Adrenal gland (tissue), 12 donors: ENCODE measurements around the gene IL10RB. TPM values are rescaled to one million over a fixed set of nuclear protein-coding genes. Genes with fewer than 3 reads are reported as not detected.

Source experiments
- DNase-seq, 7 donors: peaks; one replicate each; pipeline ENCODE4 v3.0.0-alpha.2; 2019 to 2020
- H3K27ac ChIP-seq, 5 donors: fragments of 200-600 bp; sonication (generic) in 4 of 5; 1 replicate in 3 of 5; 2 replicates in 2 of 5; pipeline versions ENCODE4 v1.5.1 to v1.8.0; 2016 to 2020; ENCODE audit warnings: mild to moderate bottlenecking in 1 of 5
- H3K27me3 ChIP-seq: fragments of 200-600 bp; 2 replicates; pipeline ENCODE4 v1.8.0; 2021
- H3K36me3 ChIP-seq, 2 donors: fragments of 200-600 bp; replicated peaks in 1 of 2; 1 replicate in 1 of 2; 2 replicates in 1 of 2; pipeline versions ENCODE4 v1.5.1 to v1.8.0; 2018 to 2022
- H3K4me1 ChIP-seq, 2 donors: fragments of 200-600 bp; replicated peaks in 1 of 2; 1 replicate in 1 of 2; 2 replicates in 1 of 2; pipeline versions ENCODE4 v1.5.1 to v1.8.0; 2018 to 2021
- H3K4me3 ChIP-seq, 4 donors: fragments of 200-600 bp; sonication (generic) in 3 of 4; one replicate each; pipeline ENCODE4 v1.5.1; 2016 to 2018
- H3K9me3 ChIP-seq, 3 donors: fragments of 200-600 bp; sonication (generic) in 1 of 3; replicated peaks in 1 of 3; 1 replicate in 2 of 3; 2 replicates in 1 of 3; pipeline versions ENCODE4 v1.5.1 to v1.8.0; 2016 to 2021
- CTCF ChIP-seq, 6 experiments: fragments of 450-650 bp in 4 of 6; fragments of 200-600 bp in 2 of 6; sonication (generic) in 1 of 6; IDR thresholded peaks; 1 replicate in 5 of 6; 2 replicates in 1 of 6; pipeline versions ENCODE4 v1.5.1 to v1.8.0; 2016 to 2021; ENCODE audit warnings: antibody characterized with exemption in 6 of 6, mild to moderate bottlenecking in 2 of 6, moderate library complexity in 1 of 6
- POLR2A ChIP-seq, 2 donors: fragments of 450-650 bp; IDR thresholded peaks; one replicate each; pipeline ENCODE4 v1.6.1; 2017; ENCODE audit warnings: antibody characterized with exemption in 2 of 2, mild to moderate bottlenecking in 2 of 2, moderate library complexity in 1 of 2
- WGBS, 4 donors: extraction: QIAGEN DNeasy Blood & Tissue Kit in 2 of 4; methylation state at CpG; one replicate each; pipeline versions ENCODE4 v1.1.5 to v1.1.7; 2013 to 2017; 5-methylcytosine and 5-hydroxymethylcytosine counted together
- intact Hi-C, 2 donors: fragments of 100-400 bp; cut with DNase I; formaldehyde crosslinking; loops; one replicate each; pipeline versions ENCODE4 v1.14.1 to v1.15.0; 2022 to 2023
- polyA plus RNA-seq, 3 donors: library from polyadenylated mRNA; stranded (reverse); fragments of 200-250 nt in 2 of 3; fragments of 350-450 nt in 1 of 3; fragmentation: Illumina TruSeq in 1 of 3; extraction: RNeasy Lipid Tissue Mini Kit (QIAGEN cat#74804) in 1 of 3; gene quantifications; one replicate each; pipeline ENCODE4 v1.2.3, GENCODE V29; 2013 to 2014
- total RNA-seq, 9 donors: library from RNA; depleted of rRNA in 4 of 9; stranded (reverse); fragments of >200 nt in 4 of 9; fragments of 120-200 nt in 1 of 9; fragmentation: NEBNext Ultra II Directional in 1 of 9; extraction: Animal tissue kit (Norgen Biotek cat#: 25700) in 1 of 9; gene quantifications; one replicate each; pipeline versions ENCODE4 v1.1.0 to v1.2.4, GENCODE V29; 2013 to 2023
- donor health status: healthy with polysubstance abuse.
- donor health status: Bipolar disorder and iron deficiency.
- donor health status: DM: yes; HTN: yes; CAD: no.
- donor health status: DM: no; HTN: no; CAD: no.
- donor health status: DM: no; HTN: no; CAD: no.
- donor health status: DM: yes; HTN: yes; CAD: no.

The IL10RB gene
- total and polyA plus RNA-seq, 12 donors: 14.7 to 55.0 (median 26.9) TPM

- intact Hi-C loops: no loop called here
- peak overlapping the region in 3 of 4 donors; percentile 50 to 97 (median 75) for H3K4me3 ChIP-seq
- 6 to 23% (median 9%) methylated on average over 4 to 8 of the region's 8 CpGs for WGBS, 4 donors
- H3K27ac ChIP-seq: peak overlapping the region; percentile 14 to 93 (median 58)
- H3K27me3 ChIP-seq: no peaks in the 10 kb centered on the region
- peaks cover 0 to 14% of the 10 kb centered on the region in 2 donors for H3K4me1 ChIP-seq
- H3K36me3 ChIP-seq: peaks cover 0 to 16% of the 10 kb centered on the region in 2 donors
- no peak for DNase-seq
- no peak for TF ChIP-seq CTCF (IDR thresholded peaks at IDR 0.05)
- TF ChIP-seq POLR2A (IDR thresholded peaks at IDR 0.05): no peak
- no peaks in the 10 kb centered on the region for H3K9me3 ChIP-seq
These were observed 595 bp downstream of the IL10RB start for GRCh38 chr21:33266789-33267135.

- Histone ChIP-seq H3K27ac (peak overlapping the region in 4 of 5 donors; percentile 56 to 93 (median 72)), H3K4me3 (peak overlapping the region in 1 of 4 donors; percentile 97), H3K4me1 (peaks cover 0 to 14% of the 10 kb centered on the region in 2 donors), H3K27me3 (no peaks in the 10 kb centered on the region), H3K36me3 (peaks cover 0 to 16% of the 10 kb centered on the region in 2 donors), H3K9me3 (no peaks in the 10 kb centered on the region)
- WGBS, 4 donors: 72 to 79% (median 76%) methylated on average over 7 of the region's 7 CpGs
- no peak for TF ChIP-seq POLR2A (IDR thresholded peaks at IDR 0.05)
- no peak for TF ChIP-seq CTCF (IDR thresholded peaks at IDR 0.05)
- DNase-seq: no peak
- intact Hi-C loops: no loop called here
These were observed 1.1 kb downstream of the IL10RB start for GRCh38 chr21:33267250-33267649.

- Histone ChIP-seq H3K36me3 (peaks cover 0 to 11% of the 10 kb centered on the region in 2 donors), H3K4me3 (no peak overlapping the region), H3K4me1 (peaks cover 0 to 14% of the 10 kb centered on the region in 2 donors), H3K27me3 (no peaks in the 10 kb centered on the region), H3K27ac (peak overlapping the region in 1 of 5 donors; percentile 9), H3K9me3 (no peaks in the 10 kb centered on the region)
- no peak for DNase-seq
- intact Hi-C loops: no loop called here
- no peak for TF ChIP-seq POLR2A (IDR thresholded peaks at IDR 0.05)
- no peak for TF ChIP-seq CTCF (IDR thresholded peaks at IDR 0.05)
- WGBS, 4 donors: 81 to 92% (median 87%) methylated on average over 7 of the region's 7 CpGs
These were observed 2.2 kb downstream of the IL10RB start for GRCh38 chr21:33268393-33268736.

GRCh38 chr21:33268737-33269441, 2.7 kb downstream of the IL10RB start:
- intact Hi-C loops: no loop called here
- Histone ChIP-seq H3K9me3 (no peaks in the 10 kb centered on the region), H3K27ac (peak overlapping the region in 1 of 5 donors; percentile 27), H3K4me3 (no peak overlapping the region), H3K27me3 (no peaks in the 10 kb centered on the region), H3K36me3 (peaks cover 0 to 6% of the 10 kb centered on the region in 2 donors), H3K4me1 (peaks cover 0 to 14% of the 10 kb centered on the region in 2 donors)
- DNase-seq: peak in 1 of 7 donors; percentile 76
- 76 to 84% (median 80%) methylated on average over 12 of the region's 12 CpGs for WGBS, 4 donors
- TF ChIP-seq POLR2A (IDR thresholded peaks at IDR 0.05) (no peak), CTCF (IDR thresholded peaks at IDR 0.05) (no peak)
